ENCODE results near the gene XRCC3. TPM values are rescaled to one million over a fixed set of nuclear protein-coding genes. Genes with fewer than 3 reads are reported as not detected.
"Not testable (repeated sequence)": the region's sequence is repeated elsewhere in the genome, so short reads cannot be mapped to it uniquely, and the experiment has no call there.

Gene XRCC3
- total and polyA plus RNA-seq, 9 donors, result 6.9 to 14.2 (median 10.6) TPM

- no peak overlapping the region for H3K4me3 ChIP-seq (ENCODE audit: low read length)
- no peaks in the 10 kb centered on the region for H3K27me3 ChIP-seq (ENCODE audit: control insufficient read depth, insufficient read depth, low read length)
- peaks cover 49% of the 10 kb centered on the region for H3K36me3 ChIP-seq (ENCODE audit: control insufficient read depth, insufficient read depth, low read length)
- H3K27ac ChIP-seq (ENCODE audit: low read length), result no peak overlapping the region
- H3K9me3 ChIP-seq (replicated peaks; ENCODE audit: control insufficient read depth, low read depth, low read length), result no peaks in the 10 kb centered on the region
- no peak for DNase-seq
- WGBS (ENCODE audit: insufficient coverage), result 93% methylated on average over 20 of the region's 22 CpGs
- H3K4me1 ChIP-seq (ENCODE audit: control insufficient read depth, insufficient read depth, low read length), result peaks cover 56% of the 10 kb centered on the region
These were observed 21.7 kb downstream of the XRCC3 start for GRCh38 chr14:103693515-103693914.

GRCh38 chr14:103692871-103693270 lies 22.4 kb downstream of the XRCC3 start:
- WGBS (ENCODE audit: insufficient coverage), result 81% methylated on average over 10 of the region's 12 CpGs
- H3K27ac ChIP-seq (ENCODE audit: low read length), result no peak overlapping the region

GRCh38 chr14:103692159-103692558 lies 23.1 kb downstream of the XRCC3 start:
- Histone ChIP-seq H3K27ac (ENCODE audit: low read length) (no peak overlapping the region), H3K9me3 (replicated peaks; ENCODE audit: control insufficient read depth, low read depth, low read length) (no peaks in the 10 kb centered on the region), H3K36me3 (ENCODE audit: control insufficient read depth, insufficient read depth, low read length) (peaks cover 52% of the 10 kb centered on the region), H3K4me3 (ENCODE audit: low read length) (no peak overlapping the region), H3K4me1 (ENCODE audit: control insufficient read depth, insufficient read depth, low read length) (peaks cover 43% of the 10 kb centered on the region), H3K27me3 (ENCODE audit: control insufficient read depth, insufficient read depth, low read length) (no peaks in the 10 kb centered on the region)
- 87% methylated on average over 10 of the region's 17 CpGs for WGBS (ENCODE audit: insufficient coverage)
- no peak for DNase-seq

More at GRCh38 chr14:103692871-103693270, 22.4 kb downstream of the XRCC3 start:
- no peak overlapping the region for H3K4me3 ChIP-seq (ENCODE audit: low read length)
- H3K4me1 ChIP-seq (ENCODE audit: control insufficient read depth, insufficient read depth, low read length), result peaks cover 50% of the 10 kb centered on the region
- DNase-seq, result no peak
- H3K27me3 ChIP-seq (ENCODE audit: control insufficient read depth, insufficient read depth, low read length), result no peaks in the 10 kb centered on the region
- no peaks in the 10 kb centered on the region for H3K9me3 ChIP-seq (replicated peaks; ENCODE audit: control insufficient read depth, low read depth, low read length)
- peaks cover 49% of the 10 kb centered on the region for H3K36me3 ChIP-seq (ENCODE audit: control insufficient read depth, insufficient read depth, low read length)

GRCh38 chr14:103691655-103692054 lies 23.6 kb downstream of the XRCC3 start:
- peaks cover 38% of the 10 kb centered on the region for H3K4me1 ChIP-seq (ENCODE audit: control insufficient read depth, insufficient read depth, low read length)
- not testable (repeated sequence) for H3K27me3 ChIP-seq (ENCODE audit: control insufficient read depth, insufficient read depth, low read length); H3K4me3 ChIP-seq (ENCODE audit: low read length); H3K27ac ChIP-seq (ENCODE audit: low read length); H3K9me3 ChIP-seq (replicated peaks; ENCODE audit: control insufficient read depth, low read depth, low read length); DNase-seq
- 86% methylated on average over 4 of the region's 5 CpGs for WGBS (ENCODE audit: insufficient coverage)
- peaks cover 57% of the 10 kb centered on the region for H3K36me3 ChIP-seq (ENCODE audit: control insufficient read depth, insufficient read depth, low read length)

GRCh38 chr14:103690332-103690731 lies 24.9 kb downstream of the XRCC3 start:
- Histone ChIP-seq H3K9me3 (replicated peaks; ENCODE audit: control insufficient read depth, low read depth, low read length) (no peaks in the 10 kb centered on the region), H3K27me3 (ENCODE audit: control insufficient read depth, insufficient read depth, low read length) (no peaks in the 10 kb centered on the region), H3K4me1 (ENCODE audit: control insufficient read depth, insufficient read depth, low read length) (peaks cover 28% of the 10 kb centered on the region), H3K36me3 (ENCODE audit: control insufficient read depth, insufficient read depth, low read length) (peaks cover 67% of the 10 kb centered on the region), H3K27ac (ENCODE audit: low read length) (no peak overlapping the region), H3K4me3 (ENCODE audit: low read length) (no peak overlapping the region)
- DNase-seq, result no peak
- 84% methylated on average over 7 of the region's 8 CpGs for WGBS (ENCODE audit: insufficient coverage)

GRCh38 chr14:103688906-103689902 lies 26.0 kb downstream of the XRCC3 start:
- Histone ChIP-seq H3K27me3 (ENCODE audit: control insufficient read depth, insufficient read depth, low read length) (no peaks in the 10 kb centered on the region), H3K36me3 (ENCODE audit: control insufficient read depth, insufficient read depth, low read length) (peaks cover 67% of the 10 kb centered on the region), H3K9me3 (replicated peaks; ENCODE audit: control insufficient read depth, low read depth, low read length) (no peaks in the 10 kb centered on the region), H3K27ac (ENCODE audit: low read length) (no peak overlapping the region), H3K4me3 (ENCODE audit: low read length) (no peak overlapping the region), H3K4me1 (ENCODE audit: control insufficient read depth, insufficient read depth, low read length) (peaks cover 32% of the 10 kb centered on the region)
- no peak for DNase-seq
- 75% methylated on average over 12 of the region's 16 CpGs for WGBS (ENCODE audit: insufficient coverage)

GRCh38 chr14:103688441-103688840 lies 26.8 kb downstream of the XRCC3 start:
- H3K36me3 ChIP-seq (ENCODE audit: control insufficient read depth, insufficient read depth, low read length), result peaks cover 63% of the 10 kb centered on the region
- no peak overlapping the region for H3K4me3 ChIP-seq (ENCODE audit: low read length)
- no peak overlapping the region for H3K27ac ChIP-seq (ENCODE audit: low read length)
- peaks cover 36% of the 10 kb centered on the region for H3K4me1 ChIP-seq (ENCODE audit: control insufficient read depth, insufficient read depth, low read length)
- no peaks in the 10 kb centered on the region for H3K27me3 ChIP-seq (ENCODE audit: control insufficient read depth, insufficient read depth, low read length)
- WGBS (ENCODE audit: insufficient coverage), result 93% methylated on average over 2 of the region's 5 CpGs
- no peak for DNase-seq
- no peaks in the 10 kb centered on the region for H3K9me3 ChIP-seq (replicated peaks; ENCODE audit: control insufficient read depth, low read depth, low read length)

- no peaks in the 10 kb centered on the region for H3K9me3 ChIP-seq (replicated peaks; ENCODE audit: control insufficient read depth, low read depth, low read length)
- H3K36me3 ChIP-seq (ENCODE audit: control insufficient read depth, insufficient read depth, low read length), result peaks cover 63% of the 10 kb centered on the region
- peaks cover 29% of the 10 kb centered on the region for H3K4me1 ChIP-seq (ENCODE audit: control insufficient read depth, insufficient read depth, low read length)
- 90% methylated on average over 2 of the region's 4 CpGs for WGBS (ENCODE audit: insufficient coverage)
- no peak overlapping the region for H3K4me3 ChIP-seq (ENCODE audit: low read length)
- no peak overlapping the region for H3K27ac ChIP-seq (ENCODE audit: low read length)
- H3K27me3 ChIP-seq (ENCODE audit: control insufficient read depth, insufficient read depth, low read length), result no peaks in the 10 kb centered on the region
- no peak for DNase-seq
These were observed 27.5 kb downstream of the XRCC3 start for GRCh38 chr14:103687712-103688111.

- H3K27me3 ChIP-seq (ENCODE audit: control insufficient read depth, insufficient read depth, low read length), result no peaks in the 10 kb centered on the region
- WGBS (ENCODE audit: insufficient coverage), result 92% methylated on average over 10 of the region's 19 CpGs
- peaks cover 58% of the 10 kb centered on the region for H3K36me3 ChIP-seq (ENCODE audit: control insufficient read depth, insufficient read depth, low read length)
- H3K9me3 ChIP-seq (replicated peaks; ENCODE audit: control insufficient read depth, low read depth, low read length), result no peaks in the 10 kb centered on the region
- H3K27ac ChIP-seq (ENCODE audit: low read length), result no peak overlapping the region
- H3K4me3 ChIP-seq (ENCODE audit: low read length), result no peak overlapping the region
- peaks cover 25% of the 10 kb centered on the region for H3K4me1 ChIP-seq (ENCODE audit: control insufficient read depth, insufficient read depth, low read length)
- no peak for DNase-seq
These were observed 28.3 kb downstream of the XRCC3 start for GRCh38 chr14:103686831-103687485.

All from muscle of leg (tissue), 11 donors.